HG03469 (cell line): ENCODE data around the gene BACE2.

Source experiments
- ATAC-seq: cut with Tn5 transposase; IDR thresholded peaks from one replicate; pipeline ENCODE4 v1.9.1; 2021; ENCODE audit warnings: mild to moderate bottlenecking, moderate library complexity, moderate number of reproducible peaks; ENCODE audit not compliant: unreplicated experiment

BACE2 gene

GRCh38 chr21:41167348-41168342, at the start of gene BACE2:
Gene BACE2 (plus strand): TSS chr21:41168160. CDS start chr21:41168264, 104 bp downstream.
- ATAC-seq, result no peak

- no peak for ATAC-seq
These were observed 48.1 kb upstream of the BACE2 start for GRCh38 chr21:41119901-41120300.

- no peak for ATAC-seq
These were observed 47.0 kb upstream of the BACE2 start for GRCh38 chr21:41120997-41121396.

GRCh38 chr21:41121785-41122415, 46.1 kb upstream of the BACE2 start:
- no peak for ATAC-seq

- no peak for ATAC-seq
These were observed 43.2 kb upstream of the BACE2 start for GRCh38 chr21:41124641-41125201.

- ATAC-seq, result no peak
These were observed 39.0 kb upstream of the BACE2 start for GRCh38 chr21:41128981-41129380.

- no peak for ATAC-seq
These were observed 37.1 kb upstream of the BACE2 start for GRCh38 chr21:41130883-41131282.

- no peak for ATAC-seq
These were observed 34.0 kb upstream of the BACE2 start for GRCh38 chr21:41133874-41134522.

GRCh38 chr21:41135746-41136145, 32.2 kb upstream of the BACE2 start:
- ATAC-seq, result no peak

GRCh38 chr21:41136286-41136685, 31.7 kb upstream of the BACE2 start:
- ATAC-seq, result no peak

GRCh38 chr21:41137401-41137800, 30.6 kb upstream of the BACE2 start:
- no peak for ATAC-seq

GRCh38 chr21:41137889-41138288, 30.1 kb upstream of the BACE2 start:
- no peak for ATAC-seq

GRCh38 chr21:41138711-41139110, 29.2 kb upstream of the BACE2 start:
- no peak for ATAC-seq

GRCh38 chr21:41139275-41139674, 28.7 kb upstream of the BACE2 start:
- ATAC-seq, result no peak

GRCh38 chr21:41139951-41140350, 28.0 kb upstream of the BACE2 start:
- ATAC-seq, result no peak

- no peak for ATAC-seq
These were observed 26.9 kb upstream of the BACE2 start for GRCh38 chr21:41141031-41141457.

- no peak for ATAC-seq
These were observed 25.7 kb upstream of the BACE2 start for GRCh38 chr21:41142051-41142795.

GRCh38 chr21:41143596-41144325, 24.2 kb upstream of the BACE2 start:
- ATAC-seq, result no peak

GRCh38 chr21:41147096-41147978, 20.6 kb upstream of the BACE2 start:
- ATAC-seq, result no peak
